ENCODE data around the gene KLK2. TPM values are rescaled to one million over a fixed set of nuclear protein-coding genes. Genes with fewer than 3 reads are reported as not detected.

Gene KLK2
- total RNA-seq, 1 experiment from 2014 or later = not detected

- Mint-ChIP-seq H3K4me1 (ENCODE audit: low read depth, unreplicated experiment) (no peaks in the 10 kb centered on the region), H3K9me3 (ENCODE audit: low read depth, unreplicated experiment) (no peaks in the 10 kb centered on the region), H3K27me3 (ENCODE audit: unreplicated experiment) (peaks cover under 1% of the 10 kb centered on the region), H3K36me3 (ENCODE audit: insufficient read depth, unreplicated experiment) (no peaks in the 10 kb centered on the region), H3K27ac (ENCODE audit: unreplicated experiment) (no peak within 1 kb of the TSS), H3K4me3 (ENCODE audit: low read depth, unreplicated experiment) (no peak within 1 kb of the TSS)
- CTCF ChIA-PET = interaction anchor here (0.6 to 1.9 kb wide), 3 partner anchors 10 to 109 kb away, joined by 3 to 18 read pairs (median 6); no protein-coding TSS in a partner anchor
- no peak for DNase-seq
- no TSS peak for BruUV-seq (replicated peaks)
- TF ChIP-seq, protein P1, sequence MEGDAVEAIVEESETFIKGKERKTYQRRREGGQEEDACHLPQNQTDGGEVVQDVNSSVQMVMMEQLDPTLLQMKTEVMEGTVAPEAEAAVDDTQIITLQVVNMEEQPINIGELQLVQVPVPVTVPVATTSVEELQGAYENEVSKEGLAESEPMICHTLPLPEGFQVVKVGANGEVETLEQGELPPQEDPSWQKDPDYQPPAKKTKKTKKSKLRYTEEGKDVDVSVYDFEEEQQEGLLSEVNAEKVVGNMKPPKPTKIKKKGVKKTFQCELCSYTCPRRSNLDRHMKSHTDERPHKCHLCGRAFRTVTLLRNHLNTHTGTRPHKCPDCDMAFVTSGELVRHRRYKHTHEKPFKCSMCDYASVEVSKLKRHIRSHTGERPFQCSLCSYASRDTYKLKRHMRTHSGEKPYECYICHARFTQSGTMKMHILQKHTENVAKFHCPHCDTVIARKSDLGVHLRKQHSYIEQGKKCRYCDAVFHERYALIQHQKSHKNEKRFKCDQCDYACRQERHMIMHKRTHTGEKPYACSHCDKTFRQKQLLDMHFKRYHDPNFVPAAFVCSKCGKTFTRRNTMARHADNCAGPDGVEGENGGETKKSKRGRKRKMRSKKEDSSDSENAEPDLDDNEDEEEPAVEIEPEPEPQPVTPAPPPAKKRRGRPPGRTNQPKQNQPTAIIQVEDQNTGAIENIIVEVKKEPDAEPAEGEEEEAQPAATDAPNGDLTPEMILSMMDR (IDR thresholded peaks at IDR 0.05; ENCODE audit: unreplicated experiment) = no peak
- intact Hi-C loops (cut with micrococcal nuclease; ENCODE audit: unreplicated experiment) = no loop called here
Measured at GRCh38 chr19:50911206-50912101, 38.2 kb downstream of the KLK2 start, which contains the start of gene KLK4. KLK4 (minus strand) TSS chr19:50911395; CDS start chr19:50910738, 657 bp downstream.

DNA sequence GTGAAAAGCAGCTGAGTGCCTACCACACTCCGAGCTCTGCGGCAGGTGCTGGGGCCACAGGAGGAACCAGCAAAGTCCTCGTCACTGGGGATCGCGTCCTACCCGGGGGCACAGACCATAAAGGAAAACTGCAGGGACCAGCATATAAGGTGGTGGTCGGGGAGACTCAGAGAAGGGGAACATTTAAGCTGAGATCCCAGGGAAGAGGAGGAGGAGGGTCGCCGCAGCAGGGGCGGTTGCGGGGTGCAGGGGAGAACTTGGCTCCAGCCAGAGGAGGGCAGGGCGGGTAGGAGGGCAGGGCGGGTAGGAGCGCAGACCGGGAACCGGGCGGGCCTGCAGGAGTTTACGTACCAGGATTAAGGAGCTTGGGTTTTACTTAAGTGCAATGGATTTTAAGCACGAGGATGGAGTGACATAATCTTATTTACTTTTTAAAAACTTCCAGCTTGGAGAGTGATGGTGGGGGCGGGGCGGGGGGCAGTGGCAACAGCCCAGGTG, 38.9 kb downstream of the KLK2 start:
- CTCF ChIA-PET = interaction anchor here (0.6 to 1.9 kb wide), 3 partner anchors 10 to 109 kb away, joined by 3 to 18 read pairs (median 6); no protein-coding TSS in a partner anchor
- DNase-seq = no peak
- no peak overlapping the region for H3K4me3 Mint-ChIP-seq (ENCODE audit: low read depth, unreplicated experiment)
- peaks cover 8% of the 10 kb centered on the region for H3K27me3 Mint-ChIP-seq (ENCODE audit: unreplicated experiment)
- TF ChIP-seq, protein P1 (IDR thresholded peaks at IDR 0.05; ENCODE audit: unreplicated experiment) = no peak
- no peaks in the 10 kb centered on the region for H3K9me3 Mint-ChIP-seq (ENCODE audit: low read depth, unreplicated experiment)
- no TSS peak for BruUV-seq (replicated peaks)
- intact Hi-C loops (cut with micrococcal nuclease; ENCODE audit: unreplicated experiment) = no loop called here
- no peak overlapping the region for H3K27ac Mint-ChIP-seq (ENCODE audit: unreplicated experiment)
- H3K4me1 Mint-ChIP-seq (ENCODE audit: low read depth, unreplicated experiment) = no peaks in the 10 kb centered on the region
- H3K36me3 Mint-ChIP-seq (ENCODE audit: insufficient read depth, unreplicated experiment) = no peaks in the 10 kb centered on the region

DNA sequence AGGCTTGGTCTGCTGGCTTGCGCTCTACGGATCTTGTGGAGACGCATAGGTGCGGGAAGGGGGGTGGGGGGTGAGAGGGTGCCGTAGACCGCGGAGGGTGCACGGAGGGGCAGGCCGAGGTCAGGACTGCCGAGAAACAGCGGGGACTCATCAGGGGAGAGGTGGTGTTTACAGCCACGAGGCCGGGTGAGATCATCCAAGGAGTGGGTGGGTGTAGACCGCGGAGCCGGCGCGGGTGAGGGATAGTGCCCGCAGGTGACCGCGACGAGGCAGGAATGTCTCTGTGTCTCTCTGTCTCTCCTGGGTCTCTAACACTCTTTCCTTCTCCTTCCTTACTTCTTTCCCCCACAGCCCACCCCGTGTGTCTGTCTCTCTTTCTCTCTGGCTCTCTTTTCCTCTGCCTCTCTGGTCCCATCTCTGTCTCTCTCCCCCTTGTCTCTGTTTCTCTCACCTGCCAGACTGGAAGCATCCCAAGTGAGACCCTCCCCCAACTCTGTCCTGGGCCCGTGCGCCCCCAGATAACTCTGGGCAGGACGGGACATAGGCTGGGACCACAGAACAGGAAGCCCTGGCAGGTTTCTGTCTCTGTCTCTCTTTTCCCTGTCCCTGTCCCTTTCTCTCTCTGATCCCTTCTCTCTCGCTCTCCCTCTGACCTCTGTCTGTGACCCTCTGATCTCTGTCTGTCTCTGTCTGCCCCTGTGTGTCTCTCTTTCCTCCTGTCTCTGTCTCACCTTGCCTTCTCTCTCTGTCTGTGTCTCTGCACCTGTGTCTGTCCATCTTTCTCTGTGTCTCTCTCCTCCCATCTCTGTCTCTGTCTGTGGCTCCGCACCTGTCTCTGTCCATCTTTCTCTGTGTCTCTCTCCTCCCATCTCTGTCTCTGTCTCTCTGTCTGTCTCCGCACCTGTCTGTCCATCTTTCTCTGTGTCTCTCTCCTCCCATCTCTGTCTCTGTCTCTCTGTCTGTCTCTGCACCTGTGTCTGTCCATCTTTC, 39.8 kb downstream of the KLK2 start:
- CTCF ChIA-PET = interaction anchor here (0.7 to 1.9 kb wide), 2 partner anchors 9 to 108 kb away, joined by 3 to 18 read pairs; no protein-coding TSS in a partner anchor
- no peak overlapping the region for H3K27ac Mint-ChIP-seq (ENCODE audit: unreplicated experiment)
- peaks cover 13% of the 10 kb centered on the region for H3K27me3 Mint-ChIP-seq (ENCODE audit: unreplicated experiment)
- no TSS peak for BruUV-seq (replicated peaks)
- no peaks in the 10 kb centered on the region for H3K4me1 Mint-ChIP-seq (ENCODE audit: low read depth, unreplicated experiment)
- no peaks in the 10 kb centered on the region for H3K9me3 Mint-ChIP-seq (ENCODE audit: low read depth, unreplicated experiment)
- intact Hi-C loops (cut with micrococcal nuclease; ENCODE audit: unreplicated experiment) = no loop called here
- TF ChIP-seq, protein P1 (IDR thresholded peaks at IDR 0.05; ENCODE audit: unreplicated experiment) = no peak
- no peaks in the 10 kb centered on the region for H3K36me3 Mint-ChIP-seq (ENCODE audit: insufficient read depth, unreplicated experiment)
- no peak for DNase-seq
- H3K4me3 Mint-ChIP-seq (ENCODE audit: low read depth, unreplicated experiment) = no peak overlapping the region

- peaks cover 8% of the 10 kb centered on the region for H3K4me1 Mint-ChIP-seq (ENCODE audit: low read depth, unreplicated experiment)
- H3K27ac Mint-ChIP-seq (ENCODE audit: unreplicated experiment) = no peak overlapping the region
- H3K4me3 Mint-ChIP-seq (ENCODE audit: low read depth, unreplicated experiment) = no peak overlapping the region
- no peaks in the 10 kb centered on the region for H3K36me3 Mint-ChIP-seq (ENCODE audit: insufficient read depth, unreplicated experiment)
- CTCF ChIA-PET = no interaction called here
- no TSS peak for BruUV-seq (replicated peaks)
- TF ChIP-seq, protein P1 (IDR thresholded peaks at IDR 0.05; ENCODE audit: unreplicated experiment) = no peak
- no peaks in the 10 kb centered on the region for H3K9me3 Mint-ChIP-seq (ENCODE audit: low read depth, unreplicated experiment)
- intact Hi-C loops (cut with micrococcal nuclease; ENCODE audit: unreplicated experiment) = no loop called here
- DNase-seq = no peak
- peaks cover 37% of the 10 kb centered on the region for H3K27me3 Mint-ChIP-seq (ENCODE audit: unreplicated experiment)
Measured at GRCh38 chr19:50916069-50916468, 42.8 kb downstream of the KLK2 start.
